ENCODE results near the gene CACNB4. TPM values are rescaled to one million over a fixed set of nuclear protein-coding genes. Genes with fewer than 3 reads are reported as not detected.

Gene CACNB4
- total and polyA plus RNA-seq, 2 of the 4 experiments (the other 2 are of a cell fraction), result 0.12 to 0.36 TPM

- intact Hi-C loops (cut with micrococcal nuclease), result no loop called here
- H3K4me1 ChIP-seq (ENCODE audit: control insufficient read depth, insufficient read depth, low read length), result no peaks in the 10 kb centered on the region
- no peak overlapping the region for H3K23ac ChIP-seq (ENCODE audit: low read depth, low read length)
- H3K9me1 ChIP-seq (ENCODE audit: insufficient read depth, low read length), result no peaks in the 10 kb centered on the region
- CTCF ChIA-PET, result no interaction called here
- no peak overlapping the region for H2AK9ac ChIP-seq (replicated peaks; ENCODE audit: low read depth, low read length, poor library complexity)
- no peak overlapping the region for H3K56ac ChIP-seq (ENCODE audit: extremely low read depth, insufficient read depth, low read length)
- H3K4ac ChIP-seq (ENCODE audit: low read depth, low read length), result no peak overlapping the region
- in situ Hi-C loops (cut with MboI; ENCODE audit: low sequenced_read_pairs), result no loop called here
- no peaks in the 10 kb centered on the region for H4K20me1 ChIP-seq (ENCODE audit: insufficient read depth, low read length)
- dilution Hi-C loops (cut with HindIII; ENCODE audit: low sequenced_read_pairs, unreplicated experiment), result no loop called here
- no peak for ATAC-seq (ENCODE audit: low read depth)
- no peaks in the 10 kb centered on the region for H3K79me1 ChIP-seq (ENCODE audit: low read depth in 1 of 2, low read length in 2 of 2)
- no peak overlapping the region for H2AK5ac ChIP-seq (ENCODE audit: low read depth, low read length)
- no peak overlapping the region for H2BK20ac ChIP-seq (ENCODE audit: low read depth, low read length)
- H2BK5ac ChIP-seq (ENCODE audit: low read depth, low read length, poor library complexity, severe bottlenecking), result no peak overlapping the region
- H4K91ac ChIP-seq (ENCODE audit: insufficient read depth, low read depth, low read length), result no peak overlapping the region
- DNase-seq, result no peak
- no peak overlapping the region for H3K4me2 ChIP-seq (ENCODE audit: low read depth, low read length)
- H3K18ac ChIP-seq (ENCODE audit: low read depth, low read length), result no peak overlapping the region
- H2BK15ac ChIP-seq (ENCODE audit: low read depth, low read length), result no peak overlapping the region
- H3K27me3 ChIP-seq (ENCODE audit: control insufficient read depth, insufficient read depth, low read length), result no peaks in the 10 kb centered on the region
- no peaks in the 10 kb centered on the region for H3K36me3 ChIP-seq (ENCODE audit: control insufficient read depth, insufficient read depth, low read length)
- no peak overlapping the region for H4K8ac ChIP-seq (ENCODE audit: low read depth in 2 of 2, low read length in 2 of 2)
- H3K9me3 ChIP-seq (ENCODE audit: control insufficient read depth, insufficient read depth, low read length), result no peaks in the 10 kb centered on the region
- no peak overlapping the region for H3K4me3 ChIP-seq (ENCODE audit: insufficient read depth, low read depth, low read length)
- H3K9ac ChIP-seq (ENCODE audit: low read depth, low read length), result no peak overlapping the region
- POLR2A ChIA-PET (ENCODE audit: unreplicated experiment), result no interaction called here
- 83% methylated on average over 4 of the region's 4 CpGs; no CpG with 5 or more reads in 1 of the 2 experiments for WGBS, 2 experiments (ENCODE audit: extremely low coverage in 2 of 2, insufficient read length in 1 of 2)
- BruUV-seq (replicated peaks), result no TSS peak
- no peak overlapping the region for H3K27ac ChIP-seq (ENCODE audit: insufficient read depth, low read length)
- H2BK120ac ChIP-seq (ENCODE audit: low read depth, low read length), result no peak overlapping the region
- no peak overlapping the region for H4K5ac ChIP-seq (ENCODE audit: low read depth, low read length)
- TF ChIP-seq MAFK (IDR thresholded peaks at IDR 0.05; ENCODE audit: low read depth, low read length) (no peak), RAD21 (IDR thresholded peaks at IDR 0.05; ENCODE audit: low read length) (no peak), NFE2L2 (IDR thresholded peaks at IDR 0.05; ENCODE audit: low read depth, low read length) (no peak), RCOR1 (IDR thresholded peaks at IDR 0.05; ENCODE audit: insufficient replicate concordance, low read length) (no peak), MAZ (IDR thresholded peaks at IDR 0.05; ENCODE audit: borderline replicate concordance, low read depth, low read length) (no peak), RFX5 (IDR thresholded peaks at IDR 0.05; ENCODE audit: low read depth, low read length) (no peak), SMC3 (IDR thresholded peaks at IDR 0.05; ENCODE audit: low read depth, low read length) (no peak), MXI1 (IDR thresholded peaks at IDR 0.05; ENCODE audit: borderline replicate concordance, low read depth, low read length) (no peak), BHLHE40 (IDR thresholded peaks at IDR 0.05; ENCODE audit: low read depth, low read length) (no peak), ELK1 (IDR thresholded peaks at IDR 0.05; ENCODE audit: borderline replicate concordance, low read depth, low read length) (no peak), USF2 (IDR thresholded peaks at IDR 0.05; ENCODE audit: low read depth, low read length) (no peak), CEBPB (IDR thresholded peaks at IDR 0.05; ENCODE audit: low read depth, low read length) (no peak)
- no peak overlapping the region for H3K14ac ChIP-seq (replicated peaks; ENCODE audit: low read depth, low read length)
- no peak overlapping the region for H2AFZ ChIP-seq (replicated peaks; ENCODE audit: low read length, poor library complexity)
Observed at GRCh38 chr2:151880586-151880985, 218.3 kb downstream of the CACNB4 start.
